ENCODE measurements around the gene TTC39A.
"Not testable (repeated sequence)": the region's sequence is repeated elsewhere in the genome, so short reads cannot be mapped to it uniquely, and the experiment has no call there.

Gene TTC39A

GRCh38 chr1:51336004-51336403 is 5.6 kb upstream of the TTC39A start:
- no peak for DNase-seq

GRCh38 chr1:51331206-51332100 is 1.1 kb upstream of the TTC39A start:
- DNase-seq: no peak

GRCh38 chr1:51329443-51330325 is 678 bp downstream of the TTC39A start:
- DNase-seq: no peak

- DNase-seq: no peak
Observed at GRCh38 chr1:51328926-51329325, 1.4 kb downstream of the TTC39A start.

- DNase-seq: no peak
Observed at GRCh38 chr1:51328279-51328678, 2.1 kb downstream of the TTC39A start.

GRCh38 chr1:51327386-51327785 is 3.0 kb downstream of the TTC39A start:
- no peak for DNase-seq

DNA sequence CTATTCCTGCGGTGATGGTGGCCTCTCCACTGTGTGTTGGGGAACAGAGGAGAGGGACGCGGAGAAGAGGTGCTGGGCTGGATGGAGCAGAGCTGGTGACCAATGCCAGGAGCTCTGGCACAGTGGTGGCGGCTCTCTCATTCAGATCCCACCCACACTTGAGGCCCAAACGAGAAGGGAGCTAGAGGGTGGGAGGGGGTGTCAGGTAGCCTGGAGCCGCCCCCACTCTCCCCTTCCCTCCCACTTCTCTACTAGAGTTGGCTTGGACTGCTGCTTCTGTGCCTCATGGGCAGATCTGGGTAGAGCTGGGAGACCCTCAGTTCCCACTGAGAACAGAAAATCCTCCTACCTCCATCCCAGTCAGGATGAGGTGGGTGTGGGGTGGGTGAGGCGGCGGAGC is 3.5 kb downstream of the TTC39A start:
- no peak for DNase-seq

DNA sequence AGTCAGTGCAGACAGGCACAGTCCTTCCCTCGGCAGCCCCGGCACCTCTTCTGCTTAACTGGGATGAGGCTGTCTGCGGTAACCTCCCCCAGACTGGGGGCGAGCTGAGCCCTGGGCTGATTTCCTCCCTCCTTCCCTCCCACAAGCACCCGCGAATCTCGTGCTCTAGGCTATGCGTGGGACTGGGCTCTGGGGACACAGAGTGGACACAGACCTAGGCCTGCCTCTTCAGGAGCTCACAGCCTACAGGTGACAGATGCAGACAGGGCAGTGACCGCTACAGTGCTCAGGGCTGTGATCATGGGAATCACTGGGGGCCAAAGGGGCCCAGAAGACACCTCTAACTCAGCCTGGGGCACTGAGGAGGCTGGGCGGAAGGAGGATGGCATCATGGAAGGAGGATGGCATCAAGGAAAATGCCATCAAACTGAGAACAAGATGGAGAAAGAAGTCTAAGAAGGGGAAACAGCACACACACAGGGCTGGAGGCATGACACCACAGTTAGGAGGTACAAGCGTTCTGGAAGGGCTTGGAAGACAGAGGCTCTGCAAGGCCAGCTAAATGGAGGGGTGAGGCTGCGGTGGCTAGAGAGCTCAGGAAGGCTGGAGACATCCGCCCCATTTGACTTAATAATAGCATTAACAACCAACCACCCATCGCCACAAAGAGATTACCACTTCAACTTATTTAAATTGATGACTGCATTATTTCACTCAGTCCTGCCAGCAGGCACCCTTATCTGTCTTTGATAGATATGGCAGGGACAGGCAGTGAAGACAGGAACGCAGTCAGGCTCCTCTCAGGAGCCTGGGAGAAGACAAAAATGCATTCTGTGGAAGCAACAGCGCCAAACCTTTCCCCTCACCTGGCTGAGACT is 4.2 kb downstream of the TTC39A start:
- no peak for DNase-seq

- no peak for DNase-seq
Observed at GRCh38 chr1:51325391-51325790, 5.0 kb downstream of the TTC39A start.

- DNase-seq: not testable (repeated sequence)
Observed at GRCh38 chr1:51325011-51325385, 5.4 kb downstream of the TTC39A start.

GRCh38 chr1:51324251-51325010 is 5.9 kb downstream of the TTC39A start:
- DNase-seq: no peak

GRCh38 chr1:51323778-51324177 is 6.6 kb downstream of the TTC39A start:
- DNase-seq: no peak

- no peak for DNase-seq
Observed at GRCh38 chr1:51322417-51323101, 7.8 kb downstream of the TTC39A start.

GRCh38 chr1:51321924-51322280 is 8.5 kb downstream of the TTC39A start:
- DNase-seq: no peak

GRCh38 chr1:51320967-51321923 is 9.1 kb downstream of the TTC39A start:
- no peak for DNase-seq

DNA sequence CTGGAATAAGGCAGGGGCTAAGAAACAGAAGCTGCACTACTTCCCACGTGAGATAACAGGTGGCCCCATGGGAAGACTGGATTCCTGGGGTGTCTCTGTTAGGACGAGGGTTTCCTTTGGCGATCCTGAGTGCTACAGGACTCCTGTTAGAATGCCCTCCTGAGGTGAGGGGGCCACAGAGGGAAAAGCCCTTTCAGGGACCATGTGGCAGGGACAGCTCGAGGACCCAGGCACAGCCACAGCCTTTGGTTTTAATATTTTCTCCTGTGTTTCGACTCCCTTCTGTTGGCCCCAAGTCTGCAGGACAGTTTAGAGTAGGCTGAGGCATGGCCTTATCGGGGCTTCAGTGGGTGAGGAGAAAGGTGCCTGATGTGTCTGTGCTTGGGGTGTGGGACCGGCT is 12.6 kb downstream of the TTC39A start:
- DNase-seq: no peak

DNA sequence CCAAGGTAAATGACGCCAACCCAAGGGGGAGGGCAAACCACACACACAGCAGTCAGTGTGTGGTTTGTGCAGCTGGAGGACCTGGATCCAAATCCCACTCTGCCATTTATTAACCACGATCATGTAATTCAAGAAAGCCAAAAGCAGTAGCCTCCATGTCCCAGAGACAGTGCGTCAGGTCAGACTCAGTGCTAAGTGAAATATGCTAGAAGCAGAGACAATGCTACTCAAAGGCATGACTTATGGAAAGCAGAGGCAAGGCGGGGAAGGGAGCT is 13.6 kb downstream of the TTC39A start:
- no peak for DNase-seq

DNA sequence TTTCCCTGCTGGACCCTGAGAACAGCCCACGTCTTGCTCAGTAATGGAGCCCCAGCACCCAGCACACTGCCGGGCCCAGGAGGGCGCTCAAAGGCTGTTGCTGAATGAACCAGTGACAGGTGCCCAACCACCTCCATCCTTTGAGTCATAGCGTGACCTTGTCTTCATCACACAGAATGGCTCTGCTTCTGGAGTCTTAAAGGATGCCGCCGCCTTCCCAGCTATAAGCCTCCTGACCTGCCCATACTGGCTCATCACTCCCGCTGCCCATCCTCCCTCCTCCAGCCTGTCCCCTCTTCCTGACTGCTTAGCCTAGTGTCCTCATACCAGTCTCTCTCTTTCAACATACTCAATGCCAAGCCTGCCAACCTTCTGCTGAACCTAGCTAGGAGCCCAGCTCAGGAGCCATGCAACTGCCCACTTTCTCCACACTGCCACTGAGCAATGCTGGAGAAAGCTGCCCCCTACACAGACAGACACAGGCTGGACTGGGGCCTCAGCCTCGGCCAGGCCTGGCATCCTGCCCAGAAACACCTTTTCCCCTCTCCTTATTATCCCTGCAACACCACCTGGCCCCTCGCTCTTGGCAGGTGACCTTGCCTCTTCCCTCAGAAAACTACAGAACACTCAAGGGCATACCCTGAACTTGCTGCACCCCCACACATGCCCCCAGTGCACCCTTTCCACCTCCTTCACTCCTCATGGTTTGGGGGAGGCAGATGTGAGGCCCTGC is 14.1 kb downstream of the TTC39A start:
- no peak for DNase-seq

- DNase-seq: no peak
Observed at GRCh38 chr1:51314974-51315373, 15.4 kb downstream of the TTC39A start.

Measured in stimulated activated CD4-positive, alpha-beta T cell treated with anti-CD3 and anti-CD28 coated beads, Interleukin-4, amount 100 ng/mL, for 1 hour (primary cell).